Measurements from ENCODE around the gene NUP37. TPM values are rescaled to one million over a fixed set of nuclear protein-coding genes. Genes with fewer than 3 reads are reported as not detected.

The NUP37 gene
- polyA plus RNA-seq, 3 donors, result 11.1 to 23.0 (median 20.9) TPM

DNA sequence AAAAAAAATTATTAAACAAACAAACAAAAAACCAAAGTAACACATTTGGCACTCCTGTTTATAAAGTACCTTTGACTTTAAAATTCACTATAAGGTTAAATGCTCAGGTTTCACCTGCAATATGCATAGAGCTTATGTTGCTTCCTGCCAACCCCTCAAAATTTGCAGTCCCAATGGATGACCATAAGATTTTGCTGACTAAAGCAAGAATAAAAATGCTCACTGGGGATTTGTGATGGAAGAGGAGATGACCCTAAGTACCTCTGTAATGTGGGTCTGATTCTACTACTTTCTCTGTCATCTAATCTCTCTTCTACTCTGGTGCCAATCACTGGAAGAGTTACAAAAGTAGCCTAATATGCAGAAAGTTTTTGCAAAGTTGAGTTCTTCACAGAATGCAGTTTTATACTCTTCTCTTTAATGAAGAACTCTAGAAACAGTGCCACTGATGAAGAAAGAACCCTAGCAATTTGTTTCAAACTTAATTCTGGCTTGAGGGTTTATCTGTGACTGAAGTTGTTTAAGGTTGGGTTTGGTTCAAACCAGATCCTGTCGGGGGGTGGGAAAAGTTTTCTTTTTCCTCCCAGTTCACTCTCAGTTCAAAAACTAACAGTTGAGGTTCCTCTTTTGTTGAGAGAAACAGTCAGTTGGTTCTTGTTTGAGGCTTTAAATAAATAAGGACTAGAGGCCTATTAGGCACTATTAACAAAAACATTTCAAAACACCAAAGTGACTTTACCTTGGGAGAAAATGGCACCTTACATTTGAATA is 69.1 kb downstream of the NUP37 start:
- TF ChIP-seq, protein P1, sequence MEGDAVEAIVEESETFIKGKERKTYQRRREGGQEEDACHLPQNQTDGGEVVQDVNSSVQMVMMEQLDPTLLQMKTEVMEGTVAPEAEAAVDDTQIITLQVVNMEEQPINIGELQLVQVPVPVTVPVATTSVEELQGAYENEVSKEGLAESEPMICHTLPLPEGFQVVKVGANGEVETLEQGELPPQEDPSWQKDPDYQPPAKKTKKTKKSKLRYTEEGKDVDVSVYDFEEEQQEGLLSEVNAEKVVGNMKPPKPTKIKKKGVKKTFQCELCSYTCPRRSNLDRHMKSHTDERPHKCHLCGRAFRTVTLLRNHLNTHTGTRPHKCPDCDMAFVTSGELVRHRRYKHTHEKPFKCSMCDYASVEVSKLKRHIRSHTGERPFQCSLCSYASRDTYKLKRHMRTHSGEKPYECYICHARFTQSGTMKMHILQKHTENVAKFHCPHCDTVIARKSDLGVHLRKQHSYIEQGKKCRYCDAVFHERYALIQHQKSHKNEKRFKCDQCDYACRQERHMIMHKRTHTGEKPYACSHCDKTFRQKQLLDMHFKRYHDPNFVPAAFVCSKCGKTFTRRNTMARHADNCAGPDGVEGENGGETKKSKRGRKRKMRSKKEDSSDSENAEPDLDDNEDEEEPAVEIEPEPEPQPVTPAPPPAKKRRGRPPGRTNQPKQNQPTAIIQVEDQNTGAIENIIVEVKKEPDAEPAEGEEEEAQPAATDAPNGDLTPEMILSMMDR (IDR thresholded peaks at IDR 0.05), result no peak
- no peaks in the 10 kb centered on the region for H3K27me3 Mint-ChIP-seq (ENCODE audit: low read depth in 3 of 3)
- Histone ChIP-seq H3K27me3 (ENCODE audit: control insufficient read depth in 2 of 2, insufficient read depth in 2 of 2, low read length in 2 of 2) (no peaks in the 10 kb centered on the region), H3K4me1 (ENCODE audit: control insufficient read depth in 1 of 2, insufficient read depth in 2 of 2, low read length in 2 of 2) (peaks cover 0 to 9% of the 10 kb centered on the region in 2 donors), H3K4me2 (replicated peaks; ENCODE audit: extremely low read depth, low read length, poor library complexity, severe bottlenecking) (no peak overlapping the region), H2AFZ (ENCODE audit: insufficient read depth, low read depth, low read length, poor library complexity, severe bottlenecking) (no peak overlapping the region), H3K36me3 (replicated peaks in 1 of 2; ENCODE audit: control insufficient read depth in 1 of 2, insufficient read depth in 2 of 2, low read length in 2 of 2) (peaks cover 57 to 99% of the 10 kb centered on the region in 2 donors), H3K9me3 (replicated peaks in 1 of 2; ENCODE audit: control insufficient read depth in 1 of 2, insufficient read depth in 1 of 2, low read length in 2 of 2) (no peaks in the 10 kb centered on the region), H3K9ac (ENCODE audit: insufficient read depth, low read length, poor library complexity, severe bottlenecking) (no peak overlapping the region), H4K20me1 (ENCODE audit: insufficient read depth, low read length) (peaks cover 13% of the 10 kb centered on the region), H3K4me3 (replicated peaks in 1 of 3; ENCODE audit: low read depth in 2 of 3, low read length in 3 of 3) (no peak overlapping the region), H3K27ac (ENCODE audit: low read depth in 1 of 2, low read length in 2 of 2) (peak overlapping the region in 1 of 2 donors; percentile 29), H3K79me2 (ENCODE audit: insufficient read depth, low read length) (no peaks in the 10 kb centered on the region)
- peaks cover 63 to 68% of the 10 kb centered on the region in 2 donors for H3K36me3 Mint-ChIP-seq
- WGBS (ENCODE audit: insufficient coverage), result no CpG with 5 or more reads among the region's 1 CpG
- intact Hi-C loops (cut with micrococcal nuclease), result no loop called here
- H3K4me1 Mint-ChIP-seq, result peaks cover 14% of the 10 kb centered on the region
- no peak overlapping the region for H3K4me3 Mint-ChIP-seq
- no peaks in the 10 kb centered on the region for H3K9me3 Mint-ChIP-seq
- H3K27ac Mint-ChIP-seq, result no peak overlapping the region
- no peak for DNase-seq

DNA sequence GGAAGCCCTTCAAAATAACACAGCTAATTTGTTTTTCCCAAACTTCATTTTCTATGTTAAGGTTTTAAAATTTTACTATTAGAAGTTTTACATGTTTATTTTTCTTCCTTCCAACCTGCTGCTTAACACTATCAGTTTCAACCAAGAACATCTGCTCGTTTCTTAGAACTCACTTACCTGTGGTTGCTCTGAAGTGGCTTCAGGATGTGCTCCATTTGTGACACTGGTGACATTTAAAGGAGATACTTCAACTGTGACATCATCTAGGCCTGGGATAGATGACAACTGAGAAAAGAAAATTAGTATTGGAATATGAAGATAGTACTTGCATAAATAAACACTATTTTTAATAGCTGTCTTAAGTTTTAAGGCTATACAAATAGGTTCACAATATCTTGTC is 76.0 kb downstream of the NUP37 start:
- Histone ChIP-seq H3K27ac (ENCODE audit: low read depth in 1 of 2, low read length in 2 of 2) (no peak overlapping the region), H3K36me3 (replicated peaks in 1 of 2; ENCODE audit: control insufficient read depth in 1 of 2, insufficient read depth in 2 of 2, low read length in 2 of 2) (peaks cover 85 to 93% of the 10 kb centered on the region in 2 donors), H3K79me2 (ENCODE audit: insufficient read depth, low read length) (no peaks in the 10 kb centered on the region), H4K20me1 (ENCODE audit: insufficient read depth, low read length) (no peaks in the 10 kb centered on the region), H3K4me1 (ENCODE audit: control insufficient read depth in 1 of 2, insufficient read depth in 2 of 2, low read length in 2 of 2) (no peaks in the 10 kb centered on the region), H3K27me3 (ENCODE audit: control insufficient read depth in 2 of 2, insufficient read depth in 2 of 2, low read length in 2 of 2) (no peaks in the 10 kb centered on the region), H3K4me2 (replicated peaks; ENCODE audit: extremely low read depth, low read length, poor library complexity, severe bottlenecking) (no peak overlapping the region), H3K9me3 (replicated peaks in 1 of 2; ENCODE audit: control insufficient read depth in 1 of 2, insufficient read depth in 1 of 2, low read length in 2 of 2) (no peaks in the 10 kb centered on the region), H3K4me3 (replicated peaks in 1 of 3; ENCODE audit: low read depth in 2 of 3, low read length in 3 of 3) (no peak overlapping the region), H2AFZ (ENCODE audit: insufficient read depth, low read depth, low read length, poor library complexity, severe bottlenecking) (no peak overlapping the region), H3K9ac (ENCODE audit: insufficient read depth, low read length, poor library complexity, severe bottlenecking) (no peak overlapping the region)
- Mint-ChIP-seq H3K36me3 (peaks cover 43 to 48% of the 10 kb centered on the region in 2 donors), H3K27me3 (ENCODE audit: low read depth in 3 of 3) (no peaks in the 10 kb centered on the region), H3K4me3 (no peak overlapping the region), H3K9me3 (no peaks in the 10 kb centered on the region), H3K27ac (no peak overlapping the region), H3K4me1 (no peaks in the 10 kb centered on the region)
- no CpG with 5 or more reads among the region's 1 CpG for WGBS (ENCODE audit: insufficient coverage)
- TF ChIP-seq, protein P1 (IDR thresholded peaks at IDR 0.05), result no peak
- DNase-seq, result no peak
- intact Hi-C loops (cut with micrococcal nuclease), result no loop called here
